ENCODE measurements around the gene PEMT.

- TF ChIP-seq CTCF (IDR thresholded peaks at IDR 0.05): no peak
- TF ChIP-seq POLR2A (IDR thresholded peaks at IDR 0.05): no peak
- TF ChIP-seq POLR2AphosphoS5 (IDR thresholded peaks at IDR 0.05): no peak
Measured at GRCh38 chr17:17540935-17541639, 50.4 kb downstream of the PEMT start.

Data from transverse colon (tissue), 4 donors.